Suppressor macrophage treated with lipopolysaccharide for 4 hours (primary cell): ENCODE results near the gene BTN3A1.
A peak's percentile ranks its signal among the peaks of the same experiment; 100 is the strongest.
"Not testable (repeated sequence)": the region's sequence is repeated elsewhere in the genome, so short reads cannot be mapped to it uniquely, and the experiment has no call there.

Experiments used
- DNase-seq: peaks from one replicate; pipeline ENCODE4 v3.0.0-alpha.2; 2020

The BTN3A1 gene

DNA sequence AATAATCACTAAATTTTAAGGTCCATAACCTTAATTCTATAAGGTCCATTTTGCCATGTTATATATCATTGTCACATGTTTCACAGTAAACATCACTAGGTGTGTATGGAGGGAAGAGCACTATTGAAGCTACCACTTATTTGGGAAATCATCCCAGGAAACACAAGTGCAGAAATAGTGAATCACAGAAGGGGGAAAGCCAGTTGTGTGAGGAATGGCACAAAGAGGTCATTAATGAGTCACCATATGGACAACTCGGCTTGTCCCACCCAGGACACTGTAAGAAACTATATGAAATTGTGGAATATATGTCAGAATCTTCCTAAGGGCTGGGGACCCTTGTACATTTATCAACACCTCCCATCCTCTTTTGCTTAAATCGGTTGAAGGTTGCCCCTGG lies 13.7 kb downstream of the BTN3A1 start:
- DNase-seq: no peak

DNA sequence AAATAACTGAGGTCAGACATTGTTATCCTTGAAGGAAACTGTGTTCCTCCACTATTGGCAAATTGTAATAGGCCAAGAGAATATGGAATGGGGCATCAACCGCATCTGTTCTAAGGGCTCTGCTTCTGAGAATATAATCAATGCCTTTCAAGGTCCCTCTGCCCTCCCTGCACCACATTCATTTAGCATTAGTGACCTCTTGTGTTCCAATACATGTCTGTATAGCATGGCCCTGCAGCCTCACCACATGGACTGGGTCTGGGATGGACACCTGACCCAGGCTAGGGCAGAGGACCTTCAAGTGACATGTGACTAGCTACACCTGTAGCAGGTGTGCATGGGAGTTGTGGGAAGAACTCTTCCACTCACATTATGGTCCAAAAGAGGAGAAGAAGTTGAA lies 14.2 kb downstream of the BTN3A1 start:
- no peak for DNase-seq

DNA sequence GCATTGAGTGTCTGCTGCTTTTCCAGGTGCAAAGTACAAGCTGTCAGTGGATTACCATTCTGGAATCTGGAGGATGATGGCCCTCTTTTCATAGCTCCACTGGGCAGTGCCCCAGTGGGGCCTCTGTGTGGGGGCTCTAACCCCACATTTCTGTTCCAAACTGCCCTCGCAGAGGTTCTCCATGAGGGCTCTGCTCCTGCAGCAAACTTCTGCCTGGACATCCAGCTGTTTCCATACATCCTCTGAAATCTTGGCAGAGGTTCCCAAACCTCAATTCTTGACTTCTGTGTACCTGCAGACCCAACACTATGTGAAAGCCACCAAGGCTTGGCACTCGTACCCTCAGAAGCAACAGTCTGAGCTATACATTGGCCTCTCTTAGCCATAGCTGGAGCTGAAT lies 16.0 kb downstream of the BTN3A1 start:
- DNase-seq: not testable (repeated sequence)

DNA sequence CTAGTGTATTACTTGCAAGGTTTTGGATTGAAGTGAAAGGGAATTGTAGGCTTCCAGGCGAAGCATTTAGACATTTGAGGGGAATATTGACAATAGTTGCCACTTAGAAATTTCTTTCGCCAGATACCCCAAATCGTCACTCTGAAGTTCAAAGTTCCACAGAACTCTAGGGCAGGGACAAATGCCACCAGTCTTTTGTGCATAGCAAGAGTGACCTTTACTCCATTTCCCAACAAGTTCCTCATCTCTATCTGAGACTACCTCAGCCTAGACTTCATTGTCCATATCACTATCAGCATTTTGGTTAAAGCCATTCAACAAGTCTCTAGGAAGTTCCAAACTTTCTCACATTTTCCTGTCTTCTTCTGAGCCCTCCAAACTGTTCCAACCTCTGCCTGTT lies 16.7 kb downstream of the BTN3A1 start:
- not testable (repeated sequence) for DNase-seq

DNA sequence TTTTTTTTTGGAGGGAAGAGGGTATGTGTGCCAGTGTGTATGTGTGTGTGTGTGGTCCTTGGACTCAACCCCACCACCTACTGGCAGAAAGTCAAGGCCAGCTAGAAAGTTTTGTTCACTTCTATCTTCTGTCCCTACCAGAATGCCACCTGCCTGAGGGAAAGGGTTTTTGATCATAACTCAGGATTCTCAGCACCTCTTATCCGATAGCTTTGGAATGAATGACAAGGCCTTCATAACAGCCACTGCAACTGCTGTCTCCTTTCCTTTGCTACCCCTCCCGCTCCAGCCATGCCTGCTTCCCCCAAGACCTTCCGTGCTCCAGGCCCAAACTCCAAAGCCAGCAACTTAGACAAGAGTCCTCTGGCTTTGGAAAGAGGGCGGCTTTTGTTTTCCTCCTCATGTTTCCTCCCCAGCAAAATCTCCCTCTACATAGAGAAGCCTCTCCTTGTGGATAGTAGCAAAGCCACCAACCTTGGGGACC lies 18.7 kb downstream of the BTN3A1 start:
- DNase-seq: peak; percentile 40

DNA sequence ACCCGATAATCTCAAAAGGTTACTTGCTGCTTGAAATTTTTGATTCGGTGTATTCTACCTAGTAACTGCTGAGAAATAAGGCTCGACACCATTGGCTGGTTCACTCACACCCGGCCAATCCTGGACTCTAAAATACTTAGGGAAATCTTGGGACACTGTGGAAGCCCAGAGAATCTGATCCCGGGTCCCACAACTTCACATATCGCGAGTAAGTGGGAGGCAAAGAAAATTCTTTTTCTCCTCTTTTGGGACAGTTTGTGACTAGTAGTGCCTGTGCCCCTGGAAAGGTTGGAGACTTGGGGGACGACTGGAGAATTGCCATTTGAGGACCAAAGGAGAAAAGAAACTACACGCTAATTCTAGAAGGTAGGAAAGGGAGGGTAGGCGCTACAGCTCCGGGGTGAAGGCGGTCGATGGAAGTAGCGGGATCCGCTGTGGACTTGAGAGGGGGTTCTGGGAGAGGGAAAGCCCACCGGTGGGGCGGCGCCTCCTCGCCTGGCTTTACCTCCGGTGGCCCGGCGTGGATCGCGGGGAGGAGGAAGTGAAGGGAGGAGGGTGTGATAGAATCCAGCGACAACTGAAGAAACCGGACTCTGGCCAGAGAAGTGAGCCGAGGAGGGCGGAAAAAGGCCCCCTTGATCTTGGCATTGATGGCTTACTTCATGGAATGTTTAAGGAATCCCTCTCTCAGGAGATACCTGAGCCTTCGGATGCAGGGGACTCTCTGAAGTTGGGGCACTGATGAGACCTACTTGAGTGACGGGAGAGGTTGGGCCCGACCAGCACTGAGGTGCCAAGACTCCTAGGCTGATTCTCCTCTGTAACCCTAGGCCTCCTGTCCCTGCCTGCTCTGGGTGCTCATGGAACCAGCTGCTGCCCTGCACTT lies 19.4 kb downstream of the BTN3A1 start:
- peak; percentile 86 for DNase-seq

DNA sequence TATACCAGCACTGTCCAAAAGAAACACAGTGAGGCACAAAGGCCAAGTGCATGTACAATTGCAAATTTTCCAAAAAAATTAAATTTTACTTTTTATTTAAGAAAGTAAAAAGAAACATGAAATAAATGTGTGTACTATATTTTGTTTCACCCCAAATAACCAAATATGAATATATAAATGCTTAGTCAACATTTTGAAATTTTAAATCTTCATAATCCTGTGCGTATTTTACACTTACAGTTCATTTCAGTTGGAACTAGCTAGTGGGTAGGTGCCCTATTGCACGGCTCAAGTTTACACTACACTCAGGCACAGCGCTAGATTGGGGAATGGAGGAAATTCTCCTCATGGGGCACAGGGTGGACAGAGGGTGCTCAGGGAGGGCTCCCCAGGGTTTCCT lies 20.3 kb downstream of the BTN3A1 start:
- no peak for DNase-seq

DNA sequence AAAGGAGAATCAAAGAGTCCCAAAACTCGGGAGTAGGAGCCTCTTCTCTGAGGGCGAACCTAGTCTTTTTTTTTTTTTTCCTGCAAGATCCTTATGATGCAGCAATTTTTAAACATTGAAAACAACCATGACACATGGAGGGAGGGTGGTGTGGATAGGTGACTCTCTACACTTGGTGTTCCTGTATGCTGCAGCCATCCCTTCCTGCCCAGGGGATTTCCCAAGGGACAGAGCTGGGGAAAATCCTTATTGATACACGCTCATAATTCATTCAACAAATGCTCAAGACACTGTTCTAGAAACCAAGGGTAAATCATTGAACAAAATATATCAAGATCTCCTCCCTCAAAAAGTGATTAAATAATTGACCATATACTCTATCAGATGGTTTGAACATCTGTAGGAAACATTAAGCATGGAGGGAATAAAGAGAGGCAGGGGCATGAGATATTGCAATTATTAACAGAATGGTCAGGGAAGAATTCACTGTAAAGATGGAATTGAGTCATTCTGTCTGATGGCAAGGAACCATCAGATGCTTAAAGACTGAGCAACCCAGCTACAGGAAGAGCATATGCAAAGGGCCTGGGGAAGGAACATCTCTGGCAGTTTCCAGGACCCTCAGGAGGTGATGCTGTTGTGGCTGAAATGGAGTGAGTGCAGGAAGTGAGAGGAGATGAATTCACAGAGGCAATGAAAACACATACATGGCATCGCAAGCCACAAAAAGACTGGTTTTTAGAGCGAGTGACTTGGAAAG lies 24.8 kb downstream of the BTN3A1 start:
- no peak for DNase-seq

DNA sequence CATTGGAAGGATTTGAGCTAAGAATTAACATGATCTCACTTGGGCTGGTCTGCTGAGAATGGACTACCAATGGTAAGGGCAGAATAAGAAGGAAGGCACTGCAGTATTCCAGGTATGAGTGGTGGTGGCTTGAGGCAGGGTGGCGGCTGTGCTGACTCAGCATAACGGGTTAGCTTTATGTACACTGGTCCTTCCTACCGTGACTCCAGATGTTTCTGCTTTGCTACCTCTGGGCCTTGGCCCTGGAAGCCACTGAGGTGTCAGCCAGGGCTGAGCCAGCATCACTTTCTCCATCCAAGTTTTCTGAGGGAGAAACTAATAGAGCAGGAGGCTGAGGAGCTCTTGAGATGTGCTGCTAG lies 25.4 kb downstream of the BTN3A1 start:
- no peak for DNase-seq

DNA sequence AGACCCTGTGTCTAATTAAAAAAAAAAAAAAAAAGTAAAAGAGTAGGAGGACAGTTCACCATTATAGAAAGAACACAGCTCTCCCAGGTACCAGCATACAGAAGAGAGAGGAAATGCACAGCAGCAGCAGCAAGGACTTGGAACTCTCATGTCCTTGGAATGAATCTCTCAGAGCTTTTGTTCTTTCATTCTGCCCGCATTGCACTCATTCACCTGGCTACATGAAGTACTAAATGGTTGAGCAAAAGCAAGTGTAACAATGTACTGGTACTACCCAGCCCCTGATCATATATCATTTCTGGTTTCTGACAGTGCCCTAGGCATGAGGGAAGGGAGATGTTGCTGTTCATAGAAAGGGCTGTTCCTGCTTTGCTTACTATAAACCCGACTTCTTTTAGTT lies 26.1 kb downstream of the BTN3A1 start:
- DNase-seq: no peak

DNA sequence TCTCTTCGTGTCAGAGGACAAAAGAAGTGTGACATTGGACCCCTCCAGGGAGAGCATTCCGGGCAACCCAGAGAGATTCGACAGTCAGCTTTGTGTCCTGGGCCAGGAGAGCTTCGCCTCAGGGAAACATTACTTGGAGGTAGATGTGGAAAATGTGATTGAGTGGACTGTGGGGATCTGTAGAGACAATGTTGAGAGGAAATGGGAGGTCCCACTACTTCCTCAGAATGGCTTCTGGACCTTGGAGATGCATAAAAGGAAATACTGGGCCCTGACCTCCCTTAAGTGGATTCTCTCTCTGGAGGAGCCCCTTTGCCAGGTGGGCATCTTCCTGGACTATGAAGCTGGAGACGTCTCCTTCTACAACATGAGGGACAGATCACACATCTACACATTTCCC lies 28.7 kb downstream of the BTN3A1 start:
- no peak for DNase-seq

DNA sequence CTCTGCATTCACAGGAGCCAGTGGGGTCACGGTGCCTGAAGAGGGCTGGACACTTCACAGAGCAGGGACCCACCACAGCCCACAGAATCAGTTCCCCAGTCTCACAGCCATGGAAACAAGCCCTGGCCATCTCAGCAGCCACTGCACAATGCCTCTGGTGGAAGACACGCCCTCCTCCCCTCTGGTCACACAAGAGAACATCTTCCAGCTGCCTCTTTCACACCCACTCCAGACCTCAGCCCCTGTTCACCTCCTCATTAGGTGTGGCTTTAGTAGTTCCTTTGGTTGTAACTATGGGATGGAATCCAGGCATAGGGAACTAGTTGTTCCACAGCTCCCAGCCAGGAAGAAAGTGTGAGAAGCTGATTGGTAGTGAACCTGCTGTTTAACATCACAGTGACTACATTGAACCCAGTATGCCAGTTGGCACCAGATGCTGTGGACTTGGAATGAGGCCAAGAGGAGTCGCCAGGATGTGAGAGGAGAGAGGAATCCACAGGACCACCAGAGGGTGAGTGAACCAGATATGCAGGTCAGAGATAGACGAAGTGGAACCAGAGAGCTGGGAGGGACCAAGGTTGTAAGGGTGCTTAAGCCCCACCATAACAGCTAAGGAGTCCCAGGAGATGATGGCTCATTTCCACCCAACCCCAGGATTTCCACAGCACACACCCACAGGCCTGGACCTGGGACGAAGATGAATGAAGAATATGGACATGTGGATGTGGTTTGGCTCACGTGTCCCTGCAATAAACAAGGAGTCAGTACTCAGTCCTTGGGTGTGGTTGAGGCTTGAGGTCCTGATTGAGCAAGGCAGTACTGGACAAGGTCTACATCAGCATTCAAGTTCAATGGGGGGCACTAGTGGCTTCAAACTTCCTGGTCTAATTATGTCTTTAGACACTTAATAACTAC lies 29.4 kb downstream of the BTN3A1 start:
- no peak for DNase-seq

DNA sequence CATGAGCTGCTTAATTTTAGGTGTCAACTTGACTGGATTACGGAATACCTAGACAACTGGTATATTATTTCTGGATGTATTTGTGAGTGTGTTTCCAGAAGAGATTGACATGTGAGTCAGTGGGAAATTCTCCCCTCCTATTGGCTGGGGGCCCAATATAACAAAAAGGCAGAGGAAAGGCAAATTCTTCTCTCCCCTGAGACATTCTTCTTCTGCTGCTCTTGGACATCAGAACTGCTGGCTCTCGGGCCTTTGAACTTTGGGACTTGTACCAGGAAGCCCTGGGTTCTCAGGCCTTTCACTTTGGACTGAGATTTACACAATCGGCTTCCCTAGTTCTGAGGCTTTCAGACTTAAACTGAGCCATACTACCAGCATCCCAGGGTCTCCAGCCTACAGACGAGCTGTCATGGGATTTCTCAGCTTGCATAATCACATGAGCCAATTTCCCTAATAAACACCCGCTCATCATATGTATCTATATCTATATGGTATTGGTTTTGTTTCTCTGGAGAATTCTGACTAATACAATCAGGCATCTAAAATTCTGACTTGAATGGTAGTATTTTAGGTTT lies 30.6 kb downstream of the BTN3A1 start:
- DNase-seq: peak; percentile 44

DNA sequence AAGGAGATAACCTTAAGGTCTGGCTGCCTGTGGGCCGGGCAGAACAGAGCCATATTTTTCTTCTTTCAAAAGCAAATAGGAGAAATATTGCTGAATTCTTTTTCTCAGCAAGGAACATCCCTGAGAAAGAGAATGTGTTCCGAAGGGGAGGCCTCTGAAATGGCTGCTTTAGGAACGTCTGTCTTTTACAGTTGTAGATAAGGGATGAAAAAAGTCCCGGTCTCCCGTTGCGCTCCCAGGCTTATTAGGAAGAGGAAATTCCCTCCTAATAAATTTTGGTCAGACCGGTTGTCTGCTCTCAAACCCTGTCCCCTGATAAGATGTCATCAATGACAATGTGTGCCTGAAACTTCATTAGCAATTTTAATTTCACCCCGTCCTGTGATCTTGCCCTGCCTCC lies 31.6 kb downstream of the BTN3A1 start:
- not testable (repeated sequence) for DNase-seq

DNA sequence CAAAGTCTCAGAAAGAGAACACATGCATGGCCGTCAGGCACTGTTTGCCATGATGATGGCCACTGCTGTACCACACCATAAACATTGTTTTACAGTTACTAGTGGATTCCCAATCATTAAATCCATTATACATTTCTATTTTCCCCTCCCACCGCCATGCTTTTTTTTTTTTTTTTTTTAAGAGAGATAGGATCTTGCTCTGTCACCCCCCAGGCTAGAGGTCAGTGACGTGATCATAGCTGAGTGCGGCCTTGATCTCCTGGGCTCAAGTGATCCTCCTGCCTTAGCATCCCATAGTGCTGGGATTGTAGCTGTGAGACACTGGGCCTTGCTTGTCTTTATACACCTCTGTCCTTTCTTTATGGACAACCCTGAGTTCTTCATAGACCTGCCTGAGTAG lies 33.9 kb downstream of the BTN3A1 start:
- DNase-seq: no peak

DNA sequence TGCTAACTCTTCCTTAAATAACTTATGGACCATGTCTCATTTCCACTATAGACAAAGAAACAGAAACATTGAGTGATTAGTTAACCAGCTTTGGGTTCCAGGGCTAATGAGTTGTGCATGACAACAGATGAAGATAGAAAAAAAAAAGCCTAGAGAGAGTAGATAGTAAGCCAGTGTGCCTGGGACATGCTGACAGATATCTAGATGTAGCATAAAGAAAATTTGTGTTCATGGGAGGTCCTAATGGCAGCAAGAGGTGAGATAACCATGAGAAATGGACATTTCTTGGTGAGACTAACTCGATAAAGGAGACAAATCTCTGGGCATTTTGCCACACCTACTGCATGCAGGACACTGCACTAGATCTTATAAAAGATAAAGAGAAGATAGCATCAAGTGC lies 35.5 kb downstream of the BTN3A1 start:
- no peak for DNase-seq

DNA sequence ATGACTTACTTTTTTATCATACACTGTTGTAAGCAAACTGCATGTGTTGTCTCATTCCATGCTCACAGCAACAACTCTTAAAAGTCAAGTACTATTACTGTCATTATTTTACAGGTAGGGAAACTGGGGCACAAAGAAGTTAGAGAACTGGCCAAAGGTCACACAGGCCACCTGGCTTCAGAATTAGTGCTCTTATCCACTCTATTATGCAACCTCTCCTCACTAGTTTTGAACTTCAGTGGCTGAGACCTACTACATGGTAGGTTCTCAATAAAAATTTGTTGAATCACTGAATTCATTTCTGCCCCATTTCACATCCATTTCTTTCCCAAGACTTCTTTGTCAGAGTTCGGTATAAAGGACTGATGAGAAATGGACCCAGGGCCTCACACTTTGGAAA lies 35.9 kb downstream of the BTN3A1 start:
- no peak for DNase-seq

DNA sequence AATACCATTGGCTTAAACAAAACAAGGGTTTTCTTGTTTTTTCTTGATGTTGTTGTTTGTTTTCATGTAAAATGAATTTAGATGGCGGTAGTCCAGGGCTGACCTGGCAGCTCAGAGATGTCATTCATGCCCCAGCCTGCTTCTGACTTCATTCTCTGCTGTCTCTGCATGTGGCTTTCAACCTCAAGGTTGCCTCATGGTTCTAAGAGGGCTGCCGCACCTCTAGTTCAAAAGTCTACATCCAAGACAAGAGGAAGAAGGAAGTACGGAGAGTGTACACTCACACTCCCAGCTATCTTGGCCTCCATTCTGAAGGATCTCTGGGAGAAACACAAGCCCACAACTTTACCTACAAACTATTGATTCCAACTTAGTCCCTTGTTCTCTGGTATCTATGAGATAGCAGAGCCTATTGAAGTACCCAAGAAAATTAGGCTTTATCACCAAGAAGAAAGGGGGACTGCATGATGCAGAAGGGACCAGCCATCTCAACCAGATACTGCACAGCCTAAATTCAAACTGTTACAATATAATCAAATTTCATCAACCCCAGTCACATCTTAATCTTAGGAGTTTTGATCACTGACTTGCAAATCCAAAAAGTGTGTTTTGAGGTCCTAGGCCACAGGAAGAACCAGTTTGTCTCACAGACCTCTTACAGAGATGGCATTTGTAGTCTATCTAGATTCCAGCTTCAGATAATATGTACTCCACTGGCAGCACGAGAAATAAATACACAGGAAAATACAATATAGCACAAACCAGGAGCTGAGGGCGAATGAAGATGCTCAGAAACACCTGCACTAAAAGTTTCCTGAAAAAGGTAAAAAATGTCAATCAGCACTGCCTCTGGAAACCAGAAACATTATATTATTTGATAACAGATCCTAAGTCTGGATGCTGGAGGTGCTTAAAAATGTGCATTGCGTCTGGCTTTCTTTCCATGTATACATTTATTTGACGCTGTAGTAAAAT lies 37.4 kb downstream of the BTN3A1 start:
- no peak for DNase-seq

DNA sequence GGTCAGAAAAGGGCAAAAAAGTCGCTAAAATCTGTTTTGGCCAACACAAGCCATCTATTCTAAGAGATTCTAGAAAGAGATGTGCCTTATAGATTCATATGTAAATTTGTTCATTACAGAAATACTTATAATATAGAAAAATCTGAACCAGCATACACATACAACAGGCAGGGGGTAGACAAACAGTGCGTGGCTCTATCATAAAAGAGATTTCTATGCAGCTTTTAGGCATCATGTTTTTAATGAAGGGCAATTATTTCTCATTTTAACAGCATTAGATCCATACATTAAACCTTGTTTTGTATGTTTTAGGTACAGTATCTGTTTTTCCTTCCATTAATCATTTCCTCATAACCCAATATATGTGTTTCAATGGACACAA lies 38.9 kb downstream of the BTN3A1 start:
- no peak for DNase-seq

DNA sequence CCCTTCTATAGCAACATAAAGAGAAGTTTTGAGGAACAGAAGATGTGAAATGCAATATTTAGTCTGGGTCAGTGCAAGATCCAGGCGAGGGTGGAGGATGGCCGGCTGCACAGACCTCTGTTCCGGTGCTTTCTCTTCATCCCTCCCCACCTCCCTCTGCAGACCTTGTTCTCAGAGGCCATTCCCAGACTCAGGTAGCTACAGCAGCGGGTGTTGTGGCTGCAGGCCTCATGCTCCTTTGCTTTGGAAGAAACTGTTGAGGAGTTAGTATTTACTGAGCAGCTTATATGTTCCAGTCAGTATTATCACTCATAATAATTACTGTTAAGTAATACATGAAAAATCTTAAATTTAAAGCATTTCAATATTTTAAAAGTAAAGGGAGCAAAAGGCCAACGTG lies 39.9 kb downstream of the BTN3A1 start:
- DNase-seq: no peak

DNA sequence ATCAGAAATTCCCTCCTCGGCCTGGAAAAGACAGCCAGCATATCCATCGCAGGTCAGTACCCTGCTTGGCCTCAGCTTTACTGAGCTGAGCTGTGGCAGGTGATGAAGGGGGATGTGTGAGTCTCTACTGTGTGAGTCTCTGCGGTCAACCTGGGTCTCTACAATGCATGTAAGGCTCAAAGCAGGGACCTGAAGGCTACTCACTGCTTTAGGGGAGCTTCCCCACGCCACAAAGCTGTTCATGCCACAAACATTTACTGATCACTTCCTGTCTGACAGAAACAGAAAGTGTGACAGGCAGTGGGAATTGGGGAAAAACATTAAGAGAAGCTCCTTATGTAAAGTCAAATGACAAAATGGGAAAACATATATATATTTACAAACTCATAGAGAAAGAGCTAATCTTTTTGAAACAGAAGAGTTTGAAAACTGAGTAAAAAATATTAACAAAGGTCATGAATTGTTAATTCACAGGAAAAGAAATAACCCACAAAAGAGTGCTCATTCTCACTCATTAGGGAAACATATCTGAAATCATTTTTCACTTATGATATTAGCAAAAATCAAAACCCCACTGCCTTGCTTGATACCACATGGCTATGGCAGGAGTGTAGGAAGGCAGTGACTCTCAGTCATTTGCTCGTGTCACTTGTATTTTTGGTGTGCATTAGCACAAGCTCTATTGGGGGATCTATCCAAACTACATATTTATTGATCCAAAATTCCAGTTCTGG lies 44.0 kb downstream of the BTN3A1 start:
- peak; percentile 50 for DNase-seq
